H9 (cell line): ENCODE measurements around the gene OAF. TPM values are rescaled to one million over a fixed set of nuclear protein-coding genes. Genes with fewer than 3 reads are reported as not detected.

Source experiments
- DNase-seq: peaks from one replicate; pipeline ENCODE4 v3.0.0-alpha.2; 2017
- H2AFZ ChIP-seq: one replicate; pipeline ENCODE4 v1.6.1; 2013; ENCODE audit warnings: mild to moderate bottlenecking, low read length, control low read depth, moderate library complexity
- H2AK5ac ChIP-seq: 2 replicates; pipeline ENCODE4 v1.6.1; 2013; ENCODE audit warnings: low read length, control low read depth, mixed read lengths; ENCODE audit not compliant: insufficient read length
- H2BK120ac ChIP-seq: one replicate; pipeline ENCODE4 v1.6.1; 2013; ENCODE audit warnings: low read depth, mild to moderate bottlenecking, low read length, control low read depth, inconsistent platforms; ENCODE audit not compliant: poor library complexity, severe bottlenecking
- H2BK12ac ChIP-seq: 2 replicates; pipeline ENCODE4 v1.6.1; 2013; ENCODE audit warnings: low read length, control low read depth, mixed read lengths, low read depth; ENCODE audit not compliant: insufficient read length
- H2BK15ac ChIP-seq: 2 replicates; pipeline ENCODE4 v1.6.1; 2013; ENCODE audit warnings: low read depth, low read length, control low read depth
- H2BK20ac ChIP-seq: one replicate; pipeline ENCODE4 v1.6.1; 2013; ENCODE audit warnings: low read depth, mild to moderate bottlenecking, low read length, control low read depth, inconsistent platforms; ENCODE audit not compliant: poor library complexity, severe bottlenecking
- H2BK5ac ChIP-seq: 2 replicates; pipeline ENCODE4 v1.6.1; 2013; ENCODE audit warnings: low read length, control low read depth, mixed read lengths; ENCODE audit not compliant: insufficient read length
- H3K14ac ChIP-seq: 2 replicates; pipeline ENCODE4 v1.6.1; 2013; ENCODE audit warnings: low read length, control low read depth; ENCODE audit not compliant: insufficient read depth
- H3K18ac ChIP-seq: 2 replicates; pipeline ENCODE4 v1.6.1; 2013; ENCODE audit warnings: low read depth, mild to moderate bottlenecking, mixed read lengths, low read length, control low read depth; ENCODE audit not compliant: insufficient read length
- H3K23ac ChIP-seq: 2 replicates; pipeline ENCODE4 v1.6.1; 2013; ENCODE audit warnings: low read length, control low read depth, mixed read lengths, low read depth; ENCODE audit not compliant: insufficient read length
- H3K23me2 ChIP-seq: 2 replicates; pipeline ENCODE4 v1.6.1; 2013; ENCODE audit warnings: low read depth, mild to moderate bottlenecking, mixed read lengths, low read length, control low read depth; ENCODE audit not compliant: insufficient read length, poor library complexity, severe bottlenecking
- H3K27ac ChIP-seq: 2 replicates; pipeline ENCODE4 v1.5.1; 2013; ENCODE audit warnings: low read length, control low read depth, mixed read lengths, low read depth; ENCODE audit not compliant: insufficient read length
- H3K27me3 ChIP-seq: 2 replicates; pipeline ENCODE4 v1.6.1; 2013; ENCODE audit warnings: low read length, control low read depth, inconsistent platforms; ENCODE audit not compliant: insufficient read depth
- H3K4ac ChIP-seq: 2 replicates; pipeline ENCODE4 v1.6.1; 2013; ENCODE audit warnings: low read depth, mild to moderate bottlenecking, control low read depth, inconsistent platforms, low read length, moderate library complexity
- H3K4me1 ChIP-seq: 2 replicates; pipeline ENCODE4 v1.6.1; 2013; ENCODE audit warnings: low read length, control low read depth, inconsistent platforms; ENCODE audit not compliant: insufficient read depth
- H3K4me2 ChIP-seq: 2 replicates; pipeline ENCODE4 v1.6.1; 2013; ENCODE audit warnings: low read length, control low read depth, mixed read lengths; ENCODE audit not compliant: insufficient read length, insufficient read depth
- H3K56ac ChIP-seq: 2 replicates; pipeline ENCODE4 v1.6.1; 2013; ENCODE audit warnings: low read depth, mild to moderate bottlenecking, mixed read lengths, low read length, control low read depth; ENCODE audit not compliant: insufficient read length
- H3K79me1 ChIP-seq: 2 replicates; pipeline ENCODE4 v1.6.1; 2013; ENCODE audit warnings: low read depth, mild to moderate bottlenecking, moderate library complexity, low read length, control low read depth, inconsistent platforms; ENCODE audit not compliant: insufficient read depth, poor library complexity, severe bottlenecking
- H3K79me2 ChIP-seq: 2 replicates; pipeline ENCODE4 v1.6.1; 2013; ENCODE audit warnings: low read length, control low read depth, inconsistent platforms; ENCODE audit not compliant: insufficient read depth
- H3K9ac ChIP-seq: 2 replicates; pipeline ENCODE4 v1.6.1; 2013; ENCODE audit warnings: low read length, control low read depth, mixed read lengths; ENCODE audit not compliant: insufficient read length; ENCODE audit errors: extremely low read depth
- H3K9me3 ChIP-seq: one replicate; pipeline ENCODE4 v1.6.1; 2013; ENCODE audit warnings: low read depth, low read length, inconsistent platforms; ENCODE audit not compliant: control insufficient read depth
- H3T11ph ChIP-seq: one replicate; pipeline ENCODE4 v1.6.1; 2013; ENCODE audit warnings: mild to moderate bottlenecking, low read length, control low read depth, inconsistent platforms
- H4K20me1 ChIP-seq: one replicate; pipeline ENCODE4 v1.6.1; 2013; ENCODE audit not compliant: control insufficient read depth, insufficient read length, insufficient read depth
- H4K5ac ChIP-seq: 2 replicates; pipeline ENCODE4 v1.6.1; 2013; ENCODE audit warnings: low read depth, mild to moderate bottlenecking, mixed read lengths, low read length, control low read depth; ENCODE audit not compliant: insufficient read length
- H4K8ac ChIP-seq: replicated peaks from 2 replicates; pipeline ENCODE4 v1.6.1; 2013; ENCODE audit warnings: low read length, control low read depth, mixed read lengths, low read depth; ENCODE audit not compliant: insufficient read length
- H4K91ac ChIP-seq: 2 replicates; pipeline ENCODE4 v1.6.1; 2013; ENCODE audit warnings: low read depth, mild to moderate bottlenecking, moderate library complexity, mixed read lengths, low read length, control low read depth; ENCODE audit not compliant: insufficient read length
- H3K27ac Mint-ChIP-seq, 3 experiments: 2 replicates in 2 of 3; 3 replicates in 1 of 3; pipeline ENCODE4 v1.8.0; 2020 to 2021; ENCODE audit warnings: mixed read lengths in 3 of 3, mild to moderate bottlenecking in 1 of 3, moderate library complexity in 1 of 3
- H3K27me3 Mint-ChIP-seq: 2 replicates; pipeline ENCODE4 v1.8.0; 2021; ENCODE audit warnings: low read depth, mild to moderate bottlenecking, moderate library complexity, mixed read lengths
- H3K36me3 Mint-ChIP-seq, 3 experiments: 2 replicates in 2 of 3; 3 replicates in 1 of 3; pipeline ENCODE4 v1.8.0; 2020 to 2021; ENCODE audit warnings: low read depth in 3 of 3, mixed read lengths in 3 of 3; ENCODE audit not compliant: insufficient read depth in 1 of 3
- H3K4me1 Mint-ChIP-seq, 2 experiments: 2 replicates each; pipeline ENCODE4 v1.8.0; 2020; ENCODE audit warnings: mixed read lengths in 2 of 2
- H3K4me3 Mint-ChIP-seq, 2 experiments: 2 replicates in 1 of 2; 3 replicates in 1 of 2; pipeline ENCODE4 v1.8.0; 2020 to 2021; ENCODE audit warnings: mild to moderate bottlenecking in 2 of 2, mixed read lengths in 2 of 2, moderate library complexity in 1 of 2
- H3K9me3 Mint-ChIP-seq, 2 experiments: 2 replicates in 1 of 2; 3 replicates in 1 of 2; pipeline ENCODE4 v1.8.0; 2020; ENCODE audit warnings: mild to moderate bottlenecking in 2 of 2, mixed read lengths in 2 of 2, moderate library complexity in 1 of 2
- CTCF ChIP-seq: fragments of 200-600 bp; sonication (generic); conservative IDR thresholded peaks from 3 replicates; pipeline ENCODE4 v1.8.0; 2021; ENCODE audit warnings: antibody characterized with exemption, mild to moderate bottlenecking
- WGBS: extraction: QIAGEN DNeasy Blood & Tissue Kit; methylation state at CpG from one replicate; pipeline ENCODE4 v1.1.7; 2013; ENCODE audit warnings: missing lambda C conversion rate, low lambda C conversion rate, mixed read lengths; ENCODE audit not compliant: insufficient read length; ENCODE audit errors: extremely low coverage; 5-methylcytosine and 5-hydroxymethylcytosine counted together
- total RNA-seq: library from RNA; stranded (reverse); gene quantifications from 2 replicates; pipeline ENCODE4 v1.2.1, GENCODE V29; 2021

OAF gene
- total RNA-seq, 1 experiment from 2014 or later = 1.1 TPM

DNA sequence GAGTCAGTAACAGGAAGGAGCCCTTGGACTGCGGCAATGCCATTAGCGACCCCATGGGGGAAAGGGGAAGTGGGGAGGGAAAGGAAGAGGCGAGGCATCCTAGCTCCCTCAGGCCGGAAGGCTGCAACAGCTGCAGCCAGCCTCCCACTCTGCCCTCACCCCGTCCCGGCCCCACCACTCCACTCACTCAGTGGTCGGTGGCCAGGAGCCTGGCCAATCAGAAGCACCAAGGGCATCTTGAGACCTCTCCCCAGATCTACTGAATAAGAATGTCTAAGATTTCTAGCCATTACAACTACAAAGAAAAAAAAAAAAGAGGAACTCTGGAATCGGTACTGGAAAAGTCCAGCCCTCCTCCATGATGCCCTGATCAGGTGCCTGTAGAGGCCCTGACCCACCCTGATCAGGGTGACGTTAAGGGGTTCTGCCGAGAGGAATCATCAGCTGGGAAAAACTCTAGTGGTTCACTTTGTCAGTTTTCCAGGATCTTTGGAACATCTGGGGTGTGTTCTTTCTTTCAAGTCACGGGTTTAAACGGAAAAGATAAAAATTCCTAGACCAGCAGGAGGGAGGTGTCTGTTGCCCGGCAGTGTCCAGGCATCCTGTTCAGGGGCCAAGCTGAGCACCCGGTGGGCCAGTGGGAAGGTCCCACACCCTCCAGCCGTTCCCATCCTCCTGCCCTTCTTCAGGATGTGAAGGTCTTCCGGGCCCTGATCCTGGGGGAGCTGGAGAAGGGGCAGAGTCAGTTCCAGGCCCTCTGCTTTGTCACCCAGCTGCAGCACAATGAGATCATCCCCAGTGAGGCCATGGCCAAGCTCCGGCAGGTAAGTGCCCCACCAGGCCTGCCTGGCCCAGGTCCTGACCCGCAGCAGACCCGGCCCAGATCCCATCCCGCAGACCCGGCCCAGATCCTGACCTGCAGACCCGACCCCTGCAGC lies 14.4 kb downstream of the OAF start:
- Mint-ChIP-seq H3K36me3 (no peaks in the 10 kb centered on the region; a peak in 1 of 7 replicates), H3K4me3 (peak overlapping the region in 1 of 2 experiments; percentile 46; a peak in 1 of 5 replicates), H3K9me3 (no peaks in the 10 kb centered on the region; a peak in 1 of 5 replicates), H3K27me3 (peaks cover 75% of the 10 kb centered on the region), H3K27ac (peak overlapping the region in 1 of 3 experiments; percentile 48; a peak in 2 of 7 replicates), H3K4me1 (peaks cover 15 to 23% of the 10 kb centered on the region in 2 experiments)
- Histone ChIP-seq H3T11ph (no peak overlapping the region), H3K27ac (no peak overlapping the region), H3K4me2 (no peak overlapping the region), H2BK15ac (no peak overlapping the region), H2BK12ac (no peak overlapping the region), H3K4ac (no peak overlapping the region), H3K9me3 (no peaks in the 10 kb centered on the region), H3K4me1 (no peaks in the 10 kb centered on the region; the same call in 1 of the 2 replicates), H2BK120ac (no peak overlapping the region), H4K91ac (no peak overlapping the region), H3K27me3 (peaks cover 2% of the 10 kb centered on the region; the same call in 1 of the 2 replicates), H3K56ac (no peak overlapping the region), H3K18ac (no peak overlapping the region), H3K14ac (peak overlapping the region; percentile 20; the same call in 1 of the 2 replicates), H2BK5ac (no peak overlapping the region), H3K79me1 (no peaks in the 10 kb centered on the region), H4K20me1 (no peaks in the 10 kb centered on the region), H3K23ac (no peak overlapping the region), H2BK20ac (no peak overlapping the region), H2AFZ (no peak overlapping the region), H4K5ac (no peak overlapping the region), H3K9ac (no peak overlapping the region), H3K23me2 (no peaks in the 10 kb centered on the region), H2AK5ac (no peak overlapping the region), H4K8ac (no peak overlapping the region), H3K79me2 (no peaks in the 10 kb centered on the region)
- no CpG with 5 or more reads among the region's 22 CpGs for WGBS
- DNase-seq = no peak
- no peak for TF ChIP-seq CTCF
